Lower leg skin (tissue), 3 donors: ENCODE data around the gene NF1.

Experiments
- POLR2A ChIP-seq, 2 donors: fragments of 450-650 bp; IDR thresholded peaks; one replicate each; pipeline ENCODE4 v1.6.1; 2016 to 2017; ENCODE audit warnings: antibody characterized with exemption in 2 of 2, mild to moderate bottlenecking in 1 of 2, moderate library complexity in 1 of 2
- TF ChIP-seq, protein P1 (sequence below), 3 donors: fragments of 450-650 bp; IDR thresholded peaks; one replicate each; pipeline ENCODE4 v1.5.1; 2016; ENCODE audit warnings: antibody characterized with exemption in 3 of 3, mild to moderate bottlenecking in 3 of 3, moderate library complexity in 2 of 3

- no peak for TF ChIP-seq POLR2A (IDR thresholded peaks at IDR 0.05)
- TF ChIP-seq, protein P1, sequence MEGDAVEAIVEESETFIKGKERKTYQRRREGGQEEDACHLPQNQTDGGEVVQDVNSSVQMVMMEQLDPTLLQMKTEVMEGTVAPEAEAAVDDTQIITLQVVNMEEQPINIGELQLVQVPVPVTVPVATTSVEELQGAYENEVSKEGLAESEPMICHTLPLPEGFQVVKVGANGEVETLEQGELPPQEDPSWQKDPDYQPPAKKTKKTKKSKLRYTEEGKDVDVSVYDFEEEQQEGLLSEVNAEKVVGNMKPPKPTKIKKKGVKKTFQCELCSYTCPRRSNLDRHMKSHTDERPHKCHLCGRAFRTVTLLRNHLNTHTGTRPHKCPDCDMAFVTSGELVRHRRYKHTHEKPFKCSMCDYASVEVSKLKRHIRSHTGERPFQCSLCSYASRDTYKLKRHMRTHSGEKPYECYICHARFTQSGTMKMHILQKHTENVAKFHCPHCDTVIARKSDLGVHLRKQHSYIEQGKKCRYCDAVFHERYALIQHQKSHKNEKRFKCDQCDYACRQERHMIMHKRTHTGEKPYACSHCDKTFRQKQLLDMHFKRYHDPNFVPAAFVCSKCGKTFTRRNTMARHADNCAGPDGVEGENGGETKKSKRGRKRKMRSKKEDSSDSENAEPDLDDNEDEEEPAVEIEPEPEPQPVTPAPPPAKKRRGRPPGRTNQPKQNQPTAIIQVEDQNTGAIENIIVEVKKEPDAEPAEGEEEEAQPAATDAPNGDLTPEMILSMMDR (IDR thresholded peaks at IDR 0.05) = no peak
Observed at GRCh38 chr17:31273516-31273915, 178.7 kb downstream of the NF1 start.
